ENCODE data around the gene KIF21B.

The KIF21B gene

GRCh38 chr1:201001962-201002361 lies 21.6 kb downstream of the KIF21B start:
- Mint-ChIP-seq H3K27ac (peak overlapping the region; percentile 86), H3K4me3 (no peak overlapping the region), H3K36me3 (no peaks in the 10 kb centered on the region), H3K4me1 (peaks cover 19% of the 10 kb centered on the region), H3K9me3 (no peaks in the 10 kb centered on the region)
- no peak for DNase-seq (ENCODE audit: low spot score in 2 of 2)
- no peak for ATAC-seq

GRCh38 chr1:201000391-201000790 lies 23.1 kb downstream of the KIF21B start:
- H3K9me3 Mint-ChIP-seq: no peaks in the 10 kb centered on the region
- H3K4me1 Mint-ChIP-seq: peaks cover 19% of the 10 kb centered on the region
- DNase-seq (ENCODE audit: low spot score in 2 of 2): no peak
- H3K36me3 Mint-ChIP-seq: no peaks in the 10 kb centered on the region
- ATAC-seq: no peak
- H3K4me3 Mint-ChIP-seq: no peak overlapping the region
- no peak overlapping the region for H3K27ac Mint-ChIP-seq

DNA sequence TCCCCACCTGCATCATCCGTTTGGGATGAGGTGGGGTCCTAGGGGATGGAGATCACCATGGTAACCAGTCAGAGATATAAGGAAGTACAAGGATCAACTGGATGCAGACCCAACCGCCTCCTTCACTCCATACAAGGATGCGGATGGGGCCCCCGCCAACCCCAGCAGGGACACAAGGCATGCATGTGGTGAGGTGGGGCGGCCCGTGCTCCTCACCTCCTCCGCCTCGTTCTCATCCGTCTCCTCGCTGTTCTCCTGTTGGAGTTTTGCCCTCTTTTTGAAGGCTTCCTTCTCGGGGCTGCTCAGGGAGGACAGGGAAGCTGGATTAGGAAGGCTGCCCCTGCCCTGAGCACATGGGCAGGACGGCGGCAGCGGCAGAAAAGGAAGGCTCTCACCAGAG lies 23.8 kb downstream of the KIF21B start:
- peak overlapping the region; percentile 69 for H3K27ac Mint-ChIP-seq
- H3K9me3 Mint-ChIP-seq: no peaks in the 10 kb centered on the region
- H3K4me3 Mint-ChIP-seq: no peak overlapping the region
- no peak for DNase-seq (ENCODE audit: low spot score in 2 of 2)
- peaks cover 19% of the 10 kb centered on the region for H3K4me1 Mint-ChIP-seq
- no peaks in the 10 kb centered on the region for H3K36me3 Mint-ChIP-seq
- ATAC-seq: no peak

- H3K4me3 Mint-ChIP-seq: no peak overlapping the region
Observed at GRCh38 chr1:200998323-200998722, 25.2 kb downstream of the KIF21B start.

GRCh38 chr1:200992382-200993048 lies 31.0 kb downstream of the KIF21B start:
- no peak for ATAC-seq
- Mint-ChIP-seq H3K4me3 (no peak overlapping the region), H3K9me3 (no peaks in the 10 kb centered on the region), H3K36me3 (peaks cover 60% of the 10 kb centered on the region), H3K4me1 (no peaks in the 10 kb centered on the region), H3K27ac (peak overlapping the region; percentile 23)
- no peak for DNase-seq (ENCODE audit: low spot score in 2 of 2)

More at GRCh38 chr1:200998323-200998722, 25.2 kb downstream of the KIF21B start:
- peaks cover 6% of the 10 kb centered on the region for H3K36me3 Mint-ChIP-seq
- H3K27ac Mint-ChIP-seq: no peak overlapping the region
- no peak for ATAC-seq
- DNase-seq (ENCODE audit: low spot score in 2 of 2): no peak
- no peaks in the 10 kb centered on the region for H3K9me3 Mint-ChIP-seq
- peaks cover 19% of the 10 kb centered on the region for H3K4me1 Mint-ChIP-seq

- peak overlapping the region; percentile 58 for H3K27ac Mint-ChIP-seq
- ATAC-seq: no peak
- H3K4me1 Mint-ChIP-seq: no peaks in the 10 kb centered on the region
- no peak overlapping the region for H3K4me3 Mint-ChIP-seq
- no peaks in the 10 kb centered on the region for H3K9me3 Mint-ChIP-seq
- DNase-seq (ENCODE audit: low spot score in 2 of 2): no peak
- peaks cover 74% of the 10 kb centered on the region for H3K36me3 Mint-ChIP-seq
Observed at GRCh38 chr1:200991097-200991614, 32.4 kb downstream of the KIF21B start.

DNA sequence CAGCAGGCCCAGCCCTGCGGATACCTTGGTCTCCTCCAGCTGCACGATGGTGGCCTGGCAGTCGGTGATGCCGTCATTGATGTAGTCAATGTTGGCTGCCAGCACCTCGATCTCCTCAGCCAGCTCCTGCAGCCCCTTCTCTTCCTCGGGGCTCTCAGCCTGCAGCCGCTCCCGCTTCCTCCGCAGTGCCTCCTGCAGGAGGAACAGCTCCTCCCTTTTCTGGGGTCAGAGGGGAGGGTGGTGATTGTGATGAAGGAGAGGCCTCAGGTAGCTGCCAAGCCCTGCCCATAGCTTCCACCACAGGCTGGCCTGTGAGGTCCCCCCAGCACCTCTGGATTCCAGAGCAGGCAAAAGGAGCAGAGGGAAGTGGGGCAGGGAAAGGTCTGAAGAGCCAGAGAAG lies 33.4 kb downstream of the KIF21B start:
- no peak for ATAC-seq
- no peaks in the 10 kb centered on the region for H3K9me3 Mint-ChIP-seq

GRCh38 chr1:200989337-200989736 lies 34.2 kb downstream of the KIF21B start:
- Mint-ChIP-seq H3K36me3 (peaks cover 92% of the 10 kb centered on the region), H3K27ac (peak overlapping the region; percentile 29), H3K4me1 (no peaks in the 10 kb centered on the region), H3K9me3 (no peaks in the 10 kb centered on the region), H3K4me3 (no peak overlapping the region)
- no peak for ATAC-seq
- no peak for DNase-seq (ENCODE audit: low spot score in 2 of 2)

More for the DNA sequence above, 33.4 kb downstream of the KIF21B start:
- H3K4me3 Mint-ChIP-seq: no peak overlapping the region
- no peak overlapping the region for H3K27ac Mint-ChIP-seq
- no peaks in the 10 kb centered on the region for H3K4me1 Mint-ChIP-seq
- H3K36me3 Mint-ChIP-seq: peaks cover 84% of the 10 kb centered on the region
- DNase-seq (ENCODE audit: low spot score in 2 of 2): no peak

- H3K36me3 Mint-ChIP-seq: peaks cover 96% of the 10 kb centered on the region
- H3K4me1 Mint-ChIP-seq: no peaks in the 10 kb centered on the region
- no peak for DNase-seq (ENCODE audit: low spot score in 2 of 2)
- H3K9me3 Mint-ChIP-seq: no peaks in the 10 kb centered on the region
- no peak overlapping the region for H3K4me3 Mint-ChIP-seq
- H3K27ac Mint-ChIP-seq: no peak overlapping the region
- no peak for ATAC-seq
Observed at GRCh38 chr1:200988693-200989092, 34.8 kb downstream of the KIF21B start.

- no peak overlapping the region for H3K4me3 Mint-ChIP-seq
- ATAC-seq (no peak), DNase-seq (ENCODE audit: low spot score in 2 of 2) (no peak)
- H3K4me1 Mint-ChIP-seq: no peaks in the 10 kb centered on the region
- no peaks in the 10 kb centered on the region for H3K9me3 Mint-ChIP-seq
- no peak overlapping the region for H3K27ac Mint-ChIP-seq
- peaks cover 96% of the 10 kb centered on the region for H3K36me3 Mint-ChIP-seq
Observed at GRCh38 chr1:200985481-200985880, 38.0 kb downstream of the KIF21B start.

DNA sequence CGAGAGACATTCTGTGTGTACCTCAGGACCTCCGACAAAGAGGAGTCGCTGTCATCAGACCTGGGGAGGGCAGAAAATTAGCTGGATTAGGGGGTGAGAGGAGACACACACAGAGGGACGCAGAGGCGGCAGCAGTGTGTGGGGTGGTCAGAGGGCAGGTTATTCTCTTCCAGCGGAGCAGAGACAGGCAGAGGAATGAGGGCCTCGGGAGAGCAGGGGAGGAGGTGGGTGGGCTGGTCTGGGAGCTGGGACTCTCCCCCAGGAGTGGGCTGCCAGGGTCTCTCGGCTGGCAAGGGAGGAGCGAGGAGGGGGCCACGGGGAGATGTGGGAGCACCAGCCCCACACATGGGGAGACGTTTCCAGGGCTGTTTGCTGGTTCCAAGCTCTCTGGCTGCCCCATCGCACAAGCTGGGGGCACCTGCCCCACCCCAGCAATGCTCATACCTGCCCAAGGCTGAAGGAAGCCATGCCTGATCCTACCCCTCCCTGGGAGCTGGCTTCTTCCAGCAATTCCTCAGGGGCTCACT lies 40.4 kb downstream of the KIF21B start:
- Mint-ChIP-seq H3K27ac (peak overlapping the region; percentile 78), H3K9me3 (no peaks in the 10 kb centered on the region), H3K4me1 (no peaks in the 10 kb centered on the region), H3K4me3 (no peak overlapping the region), H3K36me3 (peaks cover 100% of the 10 kb centered on the region)
- no peak for DNase-seq (ENCODE audit: low spot score in 2 of 2)
- ATAC-seq: no peak

DNA sequence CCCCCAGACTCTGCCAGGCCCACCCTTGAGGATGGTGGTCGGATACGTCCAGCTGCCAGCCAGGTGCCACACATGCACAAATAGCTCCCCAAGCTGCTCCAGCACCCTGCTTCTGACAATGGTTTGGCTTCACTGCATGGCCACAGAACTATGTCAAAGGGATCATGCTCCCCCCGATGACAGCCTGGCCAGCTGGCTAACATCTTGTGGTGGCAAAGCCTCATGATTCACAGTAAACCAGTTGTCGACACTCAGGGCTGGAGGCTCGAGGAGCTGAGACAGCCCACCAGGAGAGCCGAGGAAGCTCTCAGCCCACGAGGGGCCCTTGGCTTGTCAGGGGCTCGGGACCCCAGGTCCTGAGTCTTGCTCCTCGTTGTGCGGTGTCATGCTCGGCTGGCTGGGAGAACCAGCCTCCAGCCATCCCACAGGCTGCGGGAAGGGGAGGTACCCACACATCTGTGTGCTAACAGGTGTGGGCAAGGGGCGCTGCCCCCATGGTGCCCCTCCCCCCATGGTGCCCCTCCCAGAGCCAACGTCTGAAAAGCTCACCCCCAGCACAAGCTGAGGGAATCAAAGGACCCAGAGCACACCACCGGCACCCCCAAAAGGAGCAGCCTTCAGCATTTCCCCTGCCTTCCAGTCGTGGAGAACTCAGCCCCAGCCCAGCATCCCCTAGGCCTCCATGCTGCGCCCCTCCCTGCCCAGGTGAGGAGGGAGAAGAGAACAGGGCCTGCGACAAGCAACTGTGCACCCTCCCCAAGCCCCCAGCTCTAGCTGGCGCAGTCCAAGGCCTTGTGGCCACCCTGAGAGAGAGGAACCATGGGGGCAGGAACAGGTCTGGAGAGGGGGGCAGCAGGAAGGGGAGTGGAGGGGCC lies 41.2 kb downstream of the KIF21B start:
- no peaks in the 10 kb centered on the region for H3K4me1 Mint-ChIP-seq
- H3K27ac Mint-ChIP-seq: peak overlapping the region; percentile 78
- ATAC-seq (no peak), DNase-seq (ENCODE audit: low spot score in 2 of 2) (no peak)
- H3K36me3 Mint-ChIP-seq: peaks cover 100% of the 10 kb centered on the region
- no peak overlapping the region for H3K4me3 Mint-ChIP-seq
- H3K9me3 Mint-ChIP-seq: no peaks in the 10 kb centered on the region

DNA sequence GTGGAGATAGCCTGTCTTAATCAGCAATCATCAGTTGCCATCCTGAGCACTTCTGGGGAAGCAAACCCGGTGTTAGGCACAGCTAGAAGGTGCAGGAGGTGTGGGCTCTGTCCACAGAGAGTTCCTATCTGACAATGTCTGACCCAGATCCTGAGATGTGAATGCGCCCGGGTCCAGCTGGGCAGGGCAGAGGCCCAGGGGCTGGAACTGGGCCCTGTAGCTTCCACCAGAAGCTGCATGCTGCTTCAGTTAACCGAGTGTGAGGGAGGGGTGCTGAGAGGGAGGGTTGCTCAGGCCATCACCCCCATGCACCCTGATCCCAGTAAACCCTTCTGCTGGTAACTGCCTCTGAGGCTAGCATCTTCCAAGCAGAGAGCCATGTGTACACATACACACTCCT lies 42.2 kb downstream of the KIF21B start:
- ATAC-seq: peak; percentile 14
- H3K36me3 Mint-ChIP-seq: peaks cover 100% of the 10 kb centered on the region
- H3K4me1 Mint-ChIP-seq: no peaks in the 10 kb centered on the region
- H3K4me3 Mint-ChIP-seq: no peak overlapping the region
- H3K27ac Mint-ChIP-seq: no peak overlapping the region
- no peaks in the 10 kb centered on the region for H3K9me3 Mint-ChIP-seq
- DNase-seq (ENCODE audit: low spot score in 2 of 2): no peak

GRCh38 chr1:200980873-200981272 lies 42.6 kb downstream of the KIF21B start:
- H3K36me3 Mint-ChIP-seq: peaks cover 100% of the 10 kb centered on the region
- H3K4me1 Mint-ChIP-seq: no peaks in the 10 kb centered on the region
- ATAC-seq (no peak), DNase-seq (ENCODE audit: low spot score in 2 of 2) (no peak)
- H3K27ac Mint-ChIP-seq: peak overlapping the region; percentile 82
- no peak overlapping the region for H3K4me3 Mint-ChIP-seq
- no peaks in the 10 kb centered on the region for H3K9me3 Mint-ChIP-seq

DNA sequence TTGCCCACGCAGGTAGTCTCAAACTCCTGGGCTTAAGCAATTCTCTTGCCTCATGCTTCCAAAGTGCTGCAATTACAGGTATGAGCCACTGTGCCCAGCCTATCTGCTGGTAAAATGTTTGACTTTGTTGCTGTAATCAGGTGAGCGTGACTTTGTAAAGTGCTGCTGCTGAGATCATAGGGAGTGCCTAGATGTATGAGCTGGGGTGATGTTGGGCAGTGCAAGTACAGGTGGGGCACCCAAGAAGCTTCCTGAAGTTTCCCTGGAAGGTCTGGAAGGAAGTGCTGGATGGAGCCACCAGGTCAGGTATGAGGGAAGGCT lies 43.1 kb downstream of the KIF21B start:
- H3K36me3 Mint-ChIP-seq: peaks cover 100% of the 10 kb centered on the region
- no peaks in the 10 kb centered on the region for H3K4me1 Mint-ChIP-seq
- H3K4me3 Mint-ChIP-seq: no peak overlapping the region
- DNase-seq (ENCODE audit: low spot score in 2 of 2) (no peak), ATAC-seq (no peak)
- H3K9me3 Mint-ChIP-seq: no peaks in the 10 kb centered on the region
- H3K27ac Mint-ChIP-seq: peak overlapping the region; percentile 82
